Muscle of leg (tissue), 11 donors: Measurements from ENCODE around the gene SORT1. TPM values are rescaled to one million over a fixed set of nuclear protein-coding genes. Genes with fewer than 3 reads are reported as not detected.
"Not testable (repeated sequence)": the region's sequence is repeated elsewhere in the genome, so short reads cannot be mapped to it uniquely, and the experiment has no call there.

Experiments used
- DNase-seq: peaks from one replicate; pipeline ENCODE4 v3.0.0; 2013
- H3K27ac ChIP-seq: one replicate; pipeline ENCODE4 v1.5.1; 2013; ENCODE audit warnings: mild to moderate bottlenecking, low read length, control low read depth
- H3K27me3 ChIP-seq: one replicate; pipeline ENCODE4 v1.6.1; 2013; ENCODE audit warnings: low read length; ENCODE audit not compliant: control insufficient read depth, insufficient read depth
- H3K36me3 ChIP-seq: one replicate; pipeline ENCODE4 v1.6.1; 2013; ENCODE audit warnings: low read length; ENCODE audit not compliant: control insufficient read depth, insufficient read depth
- H3K4me1 ChIP-seq: one replicate; pipeline ENCODE4 v1.6.1; 2013; ENCODE audit warnings: low read length; ENCODE audit not compliant: control insufficient read depth, insufficient read depth
- H3K4me3 ChIP-seq: one replicate; pipeline ENCODE4 v1.5.1; 2013; ENCODE audit warnings: low read length, control low read depth
- H3K9me3 ChIP-seq: replicated peaks from 2 replicates; pipeline ENCODE4 v1.6.1; 2013; ENCODE audit warnings: low read depth, low read length; ENCODE audit not compliant: control insufficient read depth
- WGBS: methylation state at CpG from one replicate; pipeline ENCODE4 v1.1.5; 2013; ENCODE audit warnings: missing lambda C conversion rate; ENCODE audit not compliant: insufficient coverage; 5-methylcytosine and 5-hydroxymethylcytosine counted together
- polyA plus RNA-seq, 8 donors: library from polyadenylated mRNA; unstranded; fragments of 120-200 nt; gene quantifications; one replicate each; pipeline versions ENCODE4 v1.2.1 to v1.2.3, GENCODE V29; 2013; ENCODE audit warnings: inconsistent platforms in 1 of 8, low replicate concordance in 1 of 8; ENCODE audit not compliant: insufficient read length in 8 of 8, insufficient read depth in 1 of 8
- total RNA-seq: library from RNA; stranded (reverse); fragments of 120-200 nt; gene quantifications from one replicate; pipeline ENCODE4 v1.2.4, GENCODE V29; 2013

The SORT1 gene
- total and polyA plus RNA-seq, 9 donors: 11.6 to 32.1 (median 24.5) TPM

DNA sequence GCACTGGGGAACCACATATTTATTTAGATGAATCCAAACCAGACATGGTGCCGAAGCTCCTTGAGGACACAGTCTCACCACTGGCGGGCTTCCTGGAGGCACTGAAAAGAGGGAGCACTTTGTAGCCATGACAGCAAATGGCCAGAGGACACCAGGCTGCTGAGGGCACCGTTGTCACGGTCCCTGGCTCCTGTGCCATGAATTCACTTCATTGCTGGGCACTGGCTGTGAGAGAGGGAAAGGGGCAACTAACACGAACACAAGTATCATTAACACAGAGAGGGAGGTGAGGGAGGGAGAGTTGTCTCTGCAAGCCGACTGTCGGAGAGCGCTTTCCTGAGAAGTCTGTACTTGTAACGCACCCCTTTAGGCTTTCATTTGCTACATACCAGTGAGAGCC lies 105.4 kb downstream of the SORT1 start:
- H3K4me1 ChIP-seq: peaks cover 8% of the 10 kb centered on the region
- DNase-seq: no peak
- no peaks in the 10 kb centered on the region for H3K36me3 ChIP-seq
- no peaks in the 10 kb centered on the region for H3K27me3 ChIP-seq
- no peak overlapping the region for H3K27ac ChIP-seq
- WGBS: 83% methylated on average over 2 of the region's 9 CpGs
- no peaks in the 10 kb centered on the region for H3K9me3 ChIP-seq
- H3K4me3 ChIP-seq: no peak overlapping the region

- 70% methylated on average over 4 of the region's 6 CpGs for WGBS
- no peak overlapping the region for H3K27ac ChIP-seq
- H3K9me3 ChIP-seq: no peaks in the 10 kb centered on the region
These were observed 106.7 kb downstream of the SORT1 start for GRCh38 chr1:109290998-109291397.

GRCh38 chr1:109290137-109290536 lies 107.6 kb downstream of the SORT1 start:
- H3K27ac ChIP-seq: no peak overlapping the region
- DNase-seq: no peak
- no peaks in the 10 kb centered on the region for H3K9me3 ChIP-seq
- no peaks in the 10 kb centered on the region for H3K36me3 ChIP-seq
- WGBS: 60% methylated on average over 1 of the region's 1 CpG
- no peaks in the 10 kb centered on the region for H3K27me3 ChIP-seq
- H3K4me1 ChIP-seq: no peaks in the 10 kb centered on the region
- H3K4me3 ChIP-seq: no peak overlapping the region

More at GRCh38 chr1:109290998-109291397, 106.7 kb downstream of the SORT1 start:
- Histone ChIP-seq H3K27me3 (no peaks in the 10 kb centered on the region), H3K36me3 (no peaks in the 10 kb centered on the region), H3K4me1 (no peaks in the 10 kb centered on the region), H3K4me3 (no peak overlapping the region)
- DNase-seq: peak; percentile 63

GRCh38 chr1:109286762-109287161 lies 111.0 kb downstream of the SORT1 start:
- H3K4me1 ChIP-seq: peaks cover 18% of the 10 kb centered on the region
- H3K4me3 ChIP-seq, H3K27ac ChIP-seq, H3K9me3 ChIP-seq, H3K27me3 ChIP-seq, H3K36me3 ChIP-seq, DNase-seq: not testable (repeated sequence)
- 80% methylated on average over 1 of the region's 5 CpGs for WGBS

DNA sequence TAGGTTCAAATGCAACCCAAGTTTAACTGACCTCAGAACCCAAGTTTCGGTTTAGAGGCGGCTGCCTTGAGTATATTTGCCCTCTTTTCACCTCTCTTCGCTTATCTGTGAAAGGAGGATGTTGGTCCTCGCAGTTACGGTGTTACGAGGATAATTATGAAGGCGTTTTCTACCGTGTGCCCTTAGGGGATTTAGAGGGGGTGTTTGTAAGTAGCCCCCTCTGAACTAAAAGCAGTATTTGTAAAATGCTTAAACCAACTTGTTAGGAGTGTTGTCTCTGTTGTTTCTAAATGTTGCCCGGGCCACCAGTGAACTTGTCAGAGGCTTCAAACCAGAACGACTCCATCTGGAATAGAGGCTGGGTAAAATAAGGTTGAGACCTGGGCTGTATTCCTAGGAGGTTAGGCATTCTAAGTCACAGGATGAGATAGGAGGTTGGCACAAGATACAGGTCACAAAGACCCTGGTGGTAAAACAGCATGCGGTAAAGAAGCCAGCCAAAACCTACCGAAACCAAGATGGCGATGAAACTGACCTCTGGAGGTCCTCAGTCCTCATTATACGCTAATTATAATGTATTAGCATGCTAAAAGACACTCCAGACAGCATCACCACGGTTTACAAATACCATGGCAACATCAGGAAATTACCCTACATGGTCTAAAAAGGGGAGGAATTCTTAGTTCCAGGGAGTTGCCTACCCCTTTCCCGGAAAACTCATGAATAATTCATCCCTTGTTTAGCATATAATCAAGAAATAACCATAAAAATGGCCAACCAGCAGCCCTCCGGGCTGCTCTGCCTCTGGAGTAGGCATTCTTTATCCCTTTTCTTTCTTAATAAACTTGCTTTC lies 113.7 kb downstream of the SORT1 start:
- DNase-seq: no peak
- Histone ChIP-seq H3K4me3 (peak overlapping the region; percentile 71), H3K36me3 (peaks cover 13% of the 10 kb centered on the region), H3K27ac (peak overlapping the region; percentile 90), H3K9me3 (no peaks in the 10 kb centered on the region), H3K27me3 (no peaks in the 10 kb centered on the region), H3K4me1 (peaks cover 21% of the 10 kb centered on the region)
- WGBS: 67% methylated on average over 9 of the region's 17 CpGs

GRCh38 chr1:109282952-109283747 lies 114.6 kb downstream of the SORT1 start, which contains the start of gene PSRC1:
Gene PSRC1, minus strand, starts transcription at chr1:109283145.
- no peaks in the 10 kb centered on the region for H3K27me3 ChIP-seq
- H3K27ac ChIP-seq: peak within 1 kb of the TSS; percentile 90
- under 1% methylated on average over 37 of the region's 56 CpGs for WGBS
- peaks cover 21% of the 10 kb centered on the region for H3K4me1 ChIP-seq
- peaks cover 13% of the 10 kb centered on the region for H3K36me3 ChIP-seq
- peak; percentile 98 for DNase-seq
- no peaks in the 10 kb centered on the region for H3K9me3 ChIP-seq
- H3K4me3 ChIP-seq: peak within 1 kb of the TSS; percentile 71

GRCh38 chr1:109282497-109282951 lies 115.2 kb downstream of the SORT1 start:
- Histone ChIP-seq H3K9me3 (no peaks in the 10 kb centered on the region), H3K27me3 (no peaks in the 10 kb centered on the region), H3K27ac (peak overlapping the region; percentile 85), H3K36me3 (peaks cover 18% of the 10 kb centered on the region), H3K4me3 (peak overlapping the region; percentile 71), H3K4me1 (peaks cover 24% of the 10 kb centered on the region)
- 5% methylated on average over 10 of the region's 10 CpGs for WGBS
- DNase-seq: no peak

GRCh38 chr1:109281680-109282496 lies 115.8 kb downstream of the SORT1 start:
- Histone ChIP-seq H3K27me3 (no peaks in the 10 kb centered on the region), H3K4me3 (peak overlapping the region; percentile 71), H3K9me3 (no peaks in the 10 kb centered on the region), H3K4me1 (peaks cover 25% of the 10 kb centered on the region), H3K36me3 (peaks cover 19% of the 10 kb centered on the region), H3K27ac (no peak overlapping the region)
- no peak for DNase-seq
- WGBS: 57% methylated on average over 19 of the region's 28 CpGs

DNA sequence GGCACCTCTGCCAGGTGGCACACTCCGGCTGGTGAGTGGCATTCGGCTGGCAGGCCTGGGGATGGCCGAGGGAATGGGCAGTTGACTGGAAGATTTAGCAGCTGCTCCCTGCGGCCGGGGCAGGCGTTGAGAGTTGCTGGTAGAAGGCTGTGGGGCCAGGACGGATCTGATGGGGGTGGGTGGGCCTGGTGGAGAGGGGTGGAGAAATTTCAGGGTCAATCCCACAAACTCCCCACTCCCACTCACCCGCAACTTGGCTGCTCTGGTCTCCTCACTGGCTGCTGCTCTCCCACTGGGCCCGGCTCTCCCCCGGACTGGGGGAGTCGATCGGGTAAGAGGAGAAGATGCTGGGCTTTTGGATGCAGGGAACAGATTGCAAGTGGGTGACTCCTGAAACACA lies 116.9 kb downstream of the SORT1 start:
- DNase-seq: no peak
- H3K27ac ChIP-seq: no peak overlapping the region
- H3K9me3 ChIP-seq: no peaks in the 10 kb centered on the region
- peaks cover 25% of the 10 kb centered on the region for H3K4me1 ChIP-seq
- no peaks in the 10 kb centered on the region for H3K27me3 ChIP-seq
- H3K4me3 ChIP-seq: no peak overlapping the region
- 94% methylated on average over 5 of the region's 12 CpGs for WGBS
- peaks cover 19% of the 10 kb centered on the region for H3K36me3 ChIP-seq
